Testis (tissue), 2 donors: Measurements from ENCODE around the gene ITIH3.
"Not testable (repeated sequence)": the region's sequence is repeated elsewhere in the genome, so short reads cannot be mapped to it uniquely, and the experiment has no call there.

Experiments used
- POLR2A ChIP-seq: fragments of 450-650 bp; IDR thresholded peaks from one replicate; pipeline ENCODE4 v1.6.1; 2017; ENCODE audit warnings: antibody characterized with exemption, mild to moderate bottlenecking, moderate library complexity
- TF ChIP-seq, protein P1 (sequence below), 3 experiments: fragments of 450-650 bp in 2 of 3; fragments of 200-600 bp in 1 of 3; sonication (generic) in 1 of 3; IDR thresholded peaks; one replicate each; pipeline ENCODE4 v1.5.1; 2016 to 2019; ENCODE audit warnings: antibody characterized with exemption in 3 of 3, mild to moderate bottlenecking in 2 of 3, moderate library complexity in 1 of 3

GRCh38 chr3:52776486-52776885, 18.1 kb upstream of the ITIH3 start:
- TF ChIP-seq, protein P1, sequence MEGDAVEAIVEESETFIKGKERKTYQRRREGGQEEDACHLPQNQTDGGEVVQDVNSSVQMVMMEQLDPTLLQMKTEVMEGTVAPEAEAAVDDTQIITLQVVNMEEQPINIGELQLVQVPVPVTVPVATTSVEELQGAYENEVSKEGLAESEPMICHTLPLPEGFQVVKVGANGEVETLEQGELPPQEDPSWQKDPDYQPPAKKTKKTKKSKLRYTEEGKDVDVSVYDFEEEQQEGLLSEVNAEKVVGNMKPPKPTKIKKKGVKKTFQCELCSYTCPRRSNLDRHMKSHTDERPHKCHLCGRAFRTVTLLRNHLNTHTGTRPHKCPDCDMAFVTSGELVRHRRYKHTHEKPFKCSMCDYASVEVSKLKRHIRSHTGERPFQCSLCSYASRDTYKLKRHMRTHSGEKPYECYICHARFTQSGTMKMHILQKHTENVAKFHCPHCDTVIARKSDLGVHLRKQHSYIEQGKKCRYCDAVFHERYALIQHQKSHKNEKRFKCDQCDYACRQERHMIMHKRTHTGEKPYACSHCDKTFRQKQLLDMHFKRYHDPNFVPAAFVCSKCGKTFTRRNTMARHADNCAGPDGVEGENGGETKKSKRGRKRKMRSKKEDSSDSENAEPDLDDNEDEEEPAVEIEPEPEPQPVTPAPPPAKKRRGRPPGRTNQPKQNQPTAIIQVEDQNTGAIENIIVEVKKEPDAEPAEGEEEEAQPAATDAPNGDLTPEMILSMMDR (IDR thresholded peaks at IDR 0.05): not testable (repeated sequence)
- TF ChIP-seq POLR2A: not testable (repeated sequence)
